ENCODE measurements around the gene PTGDS. TPM values are rescaled to one million over a fixed set of nuclear protein-coding genes. Genes with fewer than 3 reads are reported as not detected.

Gene PTGDS
- total and polyA plus RNA-seq, 2 donors (not counting 1 experiment from before 2014, with no cell fraction given): 0.13 TPM; not detected in 1

DNA sequence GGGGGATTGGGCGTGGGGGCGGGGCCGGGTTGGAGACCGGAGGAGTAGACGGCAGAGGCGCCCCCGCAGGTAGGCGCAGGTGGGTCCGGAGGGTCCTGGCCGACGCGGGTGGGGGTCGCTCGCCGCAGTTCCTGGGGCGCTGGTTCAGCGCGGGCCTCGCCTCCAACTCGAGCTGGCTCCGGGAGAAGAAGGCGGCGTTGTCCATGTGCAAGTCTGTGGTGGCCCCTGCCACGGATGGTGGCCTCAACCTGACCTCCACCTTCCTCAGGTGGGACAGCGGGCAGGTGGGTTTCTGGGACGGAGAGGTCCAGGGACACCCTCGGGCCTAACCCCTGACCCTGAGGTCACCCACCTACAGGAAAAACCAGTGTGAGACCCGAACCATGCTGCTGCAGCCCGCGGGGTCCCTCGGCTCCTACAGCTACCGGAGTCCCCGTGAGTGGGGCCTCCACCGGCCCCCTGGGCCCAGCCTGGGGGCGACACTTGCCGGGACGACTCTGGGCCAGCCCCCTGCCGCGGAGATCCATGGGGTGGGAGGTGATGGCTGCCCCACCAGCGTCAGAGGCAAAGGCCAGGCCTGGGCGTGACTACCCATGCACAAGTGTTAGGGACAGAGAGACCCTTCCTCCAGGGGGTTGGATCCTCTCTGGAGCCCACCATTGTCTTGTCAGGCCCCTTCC lies 1.7 kb downstream of the PTGDS start:
- ATAC-seq (ENCODE audit: low read depth): no peak
- ChIA-PET CTCF (no interaction called here), POLR2A (interaction anchor here (0.6 to 1.1 kb wide), 2 partner anchors 13 to 486 kb away, joined by 3 to 4 read pairs; partner anchors contain the start of gene PAXX)
- no peak overlapping the region for H3K27ac Mint-ChIP-seq
- peaks cover 7% of the 10 kb centered on the region for H3K4me1 Mint-ChIP-seq
- Histone ChIP-seq H2AFZ (ENCODE audit: insufficient read depth, low read depth, low read length, poor library complexity, severe bottlenecking) (no peak overlapping the region), H3K4me2 (replicated peaks; ENCODE audit: low read depth, low read length, poor library complexity, severe bottlenecking) (no peak overlapping the region), H3K27me3 (replicated peaks in 1 of 4; ENCODE audit: control extremely low read depth in 1 of 4, control insufficient read depth in 3 of 4, insufficient read depth in 4 of 4, low read length in 3 of 4) (peaks cover 0 to 66% (median 10%) of the 10 kb centered on the region in 4 experiments), H3K4me3 (ENCODE audit: control extremely low read depth in 1 of 5, extremely low read depth in 1 of 5, insufficient read depth in 1 of 5, low read depth in 2 of 5, low read length in 4 of 5) (no peak overlapping the region), H3K4me1 (ENCODE audit: control insufficient read depth in 2 of 2, insufficient read depth in 2 of 2, low read length in 2 of 2) (peaks cover 3 to 5% of the 10 kb centered on the region in 2 donors), H3K9me3 (ENCODE audit: control extremely low read depth in 1 of 3, control insufficient read depth in 2 of 3, insufficient read depth in 1 of 3, low read length in 2 of 3) (peaks cover 0 to 13% (median 0%) of the 10 kb centered on the region in 3 donors), H3K27ac (ENCODE audit: low read length in 2 of 2) (no peak overlapping the region), H3K9ac (ENCODE audit: low read length) (no peak overlapping the region), H3K36me3 (replicated peaks in 1 of 2; ENCODE audit: control extremely low read depth in 1 of 2, control insufficient read depth in 1 of 2, extremely low read depth in 1 of 2, insufficient read depth in 2 of 2, low read length in 1 of 2) (no peaks in the 10 kb centered on the region), H3K79me2 (ENCODE audit: control insufficient read depth, insufficient read depth, low read length) (no peaks in the 10 kb centered on the region), H4K20me1 (ENCODE audit: control insufficient read depth, insufficient read depth, low read length, poor library complexity, severe bottlenecking) (no peaks in the 10 kb centered on the region)
- H3K27me3 Mint-ChIP-seq: peaks cover 17% of the 10 kb centered on the region
- H3K9me3 Mint-ChIP-seq (ENCODE audit: insufficient read depth): no peaks in the 10 kb centered on the region
- WGBS (ENCODE audit: insufficient coverage): 61% methylated on average over 41 of the region's 41 CpGs
- no peak for DNase-seq
- TF ChIP-seq, protein P1, sequence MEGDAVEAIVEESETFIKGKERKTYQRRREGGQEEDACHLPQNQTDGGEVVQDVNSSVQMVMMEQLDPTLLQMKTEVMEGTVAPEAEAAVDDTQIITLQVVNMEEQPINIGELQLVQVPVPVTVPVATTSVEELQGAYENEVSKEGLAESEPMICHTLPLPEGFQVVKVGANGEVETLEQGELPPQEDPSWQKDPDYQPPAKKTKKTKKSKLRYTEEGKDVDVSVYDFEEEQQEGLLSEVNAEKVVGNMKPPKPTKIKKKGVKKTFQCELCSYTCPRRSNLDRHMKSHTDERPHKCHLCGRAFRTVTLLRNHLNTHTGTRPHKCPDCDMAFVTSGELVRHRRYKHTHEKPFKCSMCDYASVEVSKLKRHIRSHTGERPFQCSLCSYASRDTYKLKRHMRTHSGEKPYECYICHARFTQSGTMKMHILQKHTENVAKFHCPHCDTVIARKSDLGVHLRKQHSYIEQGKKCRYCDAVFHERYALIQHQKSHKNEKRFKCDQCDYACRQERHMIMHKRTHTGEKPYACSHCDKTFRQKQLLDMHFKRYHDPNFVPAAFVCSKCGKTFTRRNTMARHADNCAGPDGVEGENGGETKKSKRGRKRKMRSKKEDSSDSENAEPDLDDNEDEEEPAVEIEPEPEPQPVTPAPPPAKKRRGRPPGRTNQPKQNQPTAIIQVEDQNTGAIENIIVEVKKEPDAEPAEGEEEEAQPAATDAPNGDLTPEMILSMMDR (IDR thresholded peaks at IDR 0.05): no peak
- TF ChIP-seq EZH2 (IDR thresholded peaks at IDR 0.05; ENCODE audit: borderline replicate concordance, insufficient read depth, low read depth, low read length, poor library complexity, severe bottlenecking): no peak
- intact Hi-C loops (cut with micrococcal nuclease): no loop called here
- no peak overlapping the region for H3K4me3 Mint-ChIP-seq

All from B cell (primary cell).